Measurements from ENCODE around the gene SUPT5H.
A peak's percentile ranks its signal among the peaks of the same experiment; 100 is the strongest.

The SUPT5H gene

DNA sequence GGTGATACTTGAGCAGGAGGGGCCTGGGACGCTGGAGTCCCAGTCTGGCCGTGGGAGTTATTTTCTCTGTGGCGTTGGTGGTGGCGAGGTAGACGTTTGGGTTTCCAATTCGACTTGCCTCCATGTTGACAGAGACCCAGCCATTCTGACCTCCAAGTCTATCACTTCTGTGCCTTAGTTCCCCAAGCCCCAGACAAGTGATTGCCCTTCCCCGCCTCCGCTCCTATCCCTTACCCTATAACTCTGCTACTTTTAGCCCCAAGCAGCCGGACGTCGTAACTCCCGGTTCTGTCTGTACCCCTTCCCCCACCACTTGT lies 35.8 kb downstream of the SUPT5H start:
- no peak for DNase-seq
- Histone ChIP-seq H3K36me3 (peaks cover 52% of the 10 kb centered on the region), H3K9me3 (ENCODE audit: severe bottlenecking) (no peaks in the 10 kb centered on the region), H3K27me3 (ENCODE audit: insufficient read depth, low read depth, severe bottlenecking) (no peaks in the 10 kb centered on the region), H3K27ac (peak overlapping the region; percentile 92), H3K4me3 (ENCODE audit: low read depth, low read length) (peak overlapping the region; percentile 100)
- TF ChIP-seq, protein P1, sequence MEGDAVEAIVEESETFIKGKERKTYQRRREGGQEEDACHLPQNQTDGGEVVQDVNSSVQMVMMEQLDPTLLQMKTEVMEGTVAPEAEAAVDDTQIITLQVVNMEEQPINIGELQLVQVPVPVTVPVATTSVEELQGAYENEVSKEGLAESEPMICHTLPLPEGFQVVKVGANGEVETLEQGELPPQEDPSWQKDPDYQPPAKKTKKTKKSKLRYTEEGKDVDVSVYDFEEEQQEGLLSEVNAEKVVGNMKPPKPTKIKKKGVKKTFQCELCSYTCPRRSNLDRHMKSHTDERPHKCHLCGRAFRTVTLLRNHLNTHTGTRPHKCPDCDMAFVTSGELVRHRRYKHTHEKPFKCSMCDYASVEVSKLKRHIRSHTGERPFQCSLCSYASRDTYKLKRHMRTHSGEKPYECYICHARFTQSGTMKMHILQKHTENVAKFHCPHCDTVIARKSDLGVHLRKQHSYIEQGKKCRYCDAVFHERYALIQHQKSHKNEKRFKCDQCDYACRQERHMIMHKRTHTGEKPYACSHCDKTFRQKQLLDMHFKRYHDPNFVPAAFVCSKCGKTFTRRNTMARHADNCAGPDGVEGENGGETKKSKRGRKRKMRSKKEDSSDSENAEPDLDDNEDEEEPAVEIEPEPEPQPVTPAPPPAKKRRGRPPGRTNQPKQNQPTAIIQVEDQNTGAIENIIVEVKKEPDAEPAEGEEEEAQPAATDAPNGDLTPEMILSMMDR (IDR thresholded peaks at IDR 0.05; ENCODE audit: low read depth, low read length) = no peak

DNA sequence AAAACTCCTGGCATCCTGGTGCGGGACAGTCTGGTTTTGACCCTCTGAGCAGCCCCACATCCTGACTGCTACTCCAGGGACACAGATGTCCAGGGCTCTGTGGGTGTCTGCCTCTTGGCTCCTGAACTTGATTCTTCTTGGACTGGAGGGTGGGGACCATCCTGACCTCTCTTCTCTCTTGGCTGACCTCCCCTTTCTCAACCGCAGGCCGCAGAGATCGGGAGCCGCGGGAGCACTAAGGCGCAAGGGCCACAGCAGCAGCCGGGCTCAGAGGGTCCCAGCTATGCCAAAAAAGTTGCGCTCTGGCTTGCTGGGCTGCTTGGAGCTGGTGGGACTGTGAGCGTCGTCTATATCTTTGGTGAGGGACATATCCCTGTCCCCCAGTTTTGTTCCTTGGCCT lies 36.3 kb downstream of the SUPT5H start:
- no peaks in the 10 kb centered on the region for H3K27me3 ChIP-seq (ENCODE audit: insufficient read depth, low read depth, severe bottlenecking)
- H3K36me3 ChIP-seq = peaks cover 55% of the 10 kb centered on the region
- TF ChIP-seq, protein P1 (IDR thresholded peaks at IDR 0.05; ENCODE audit: low read depth, low read length) = no peak
- peak overlapping the region; percentile 100 for H3K4me3 ChIP-seq (ENCODE audit: low read depth, low read length)
- peak overlapping the region; percentile 92 for H3K27ac ChIP-seq
- no peaks in the 10 kb centered on the region for H3K9me3 ChIP-seq (ENCODE audit: severe bottlenecking)
- DNase-seq = no peak

GRCh38 chr19:39483141-39483540 lies 37.8 kb downstream of the SUPT5H start:
- Histone ChIP-seq H3K9me3 (ENCODE audit: severe bottlenecking) (no peaks in the 10 kb centered on the region), H3K4me3 (ENCODE audit: low read depth, low read length) (no peak overlapping the region), H3K27ac (peak overlapping the region; percentile 92), H3K36me3 (peaks cover 64% of the 10 kb centered on the region), H3K27me3 (ENCODE audit: insufficient read depth, low read depth, severe bottlenecking) (no peaks in the 10 kb centered on the region)
- peak; percentile 90 for DNase-seq
- TF ChIP-seq, protein P1 (IDR thresholded peaks at IDR 0.05; ENCODE audit: low read depth, low read length) = no peak

DNA sequence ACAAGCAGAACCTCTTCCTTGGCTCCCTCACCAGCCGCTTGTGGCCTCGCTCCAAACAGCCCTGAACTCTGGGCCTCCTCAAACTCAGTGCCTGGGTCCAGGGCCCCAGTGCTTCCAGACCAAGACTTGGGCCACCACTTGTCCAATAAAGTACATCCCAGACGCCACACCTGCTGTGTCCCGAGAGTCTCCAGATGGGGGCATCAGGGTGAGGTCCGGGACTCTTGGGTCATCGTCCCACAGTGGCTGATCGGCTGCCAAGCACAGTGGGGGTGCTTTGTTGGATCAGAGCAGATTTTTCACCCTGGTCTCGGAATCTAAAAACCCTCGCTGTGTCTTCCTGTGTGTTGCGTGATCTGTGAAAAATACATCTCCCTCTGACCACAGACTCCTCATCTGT lies 44.4 kb downstream of the SUPT5H start:
- Histone ChIP-seq H3K27ac (no peak overlapping the region), H3K4me3 (ENCODE audit: low read depth, low read length) (no peak overlapping the region), H3K27me3 (ENCODE audit: insufficient read depth, low read depth, severe bottlenecking) (no peaks in the 10 kb centered on the region), H3K36me3 (peaks cover 73% of the 10 kb centered on the region), H3K9me3 (ENCODE audit: severe bottlenecking) (no peaks in the 10 kb centered on the region)
- TF ChIP-seq, protein P1 (IDR thresholded peaks at IDR 0.05; ENCODE audit: low read depth, low read length) = no peak
- no peak for DNase-seq

GRCh38 chr19:39492225-39492624 lies 46.8 kb downstream of the SUPT5H start:
- TF ChIP-seq, protein P1 (IDR thresholded peaks at IDR 0.05; ENCODE audit: low read depth, low read length) = no peak
- DNase-seq = no peak
- no peaks in the 10 kb centered on the region for H3K27me3 ChIP-seq (ENCODE audit: insufficient read depth, low read depth, severe bottlenecking)
- H3K27ac ChIP-seq = no peak overlapping the region
- no peak overlapping the region for H3K4me3 ChIP-seq (ENCODE audit: low read depth, low read length)
- peaks cover 49% of the 10 kb centered on the region for H3K36me3 ChIP-seq
- H3K9me3 ChIP-seq (ENCODE audit: severe bottlenecking) = no peaks in the 10 kb centered on the region

DNA sequence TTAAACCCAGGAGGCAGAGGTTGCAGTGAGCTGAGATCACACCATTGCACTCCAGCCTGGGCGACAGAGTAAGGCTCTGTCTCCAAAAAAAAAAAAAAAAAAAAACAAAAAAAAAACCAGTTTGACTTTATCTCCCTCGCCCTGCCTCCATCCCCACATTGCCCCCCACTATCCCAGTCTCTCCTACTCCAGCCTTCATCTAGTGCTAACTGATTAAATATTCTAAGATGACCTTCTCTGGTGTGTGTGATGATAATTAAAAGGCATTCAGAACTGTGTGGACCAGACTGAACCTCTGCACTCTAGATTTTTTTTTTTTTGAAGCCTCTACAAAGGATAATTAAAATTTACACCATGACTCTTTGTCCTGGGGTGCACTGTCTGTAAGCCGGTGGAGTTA lies 47.4 kb downstream of the SUPT5H start:
- H3K4me3 ChIP-seq (ENCODE audit: low read depth, low read length) = no peak overlapping the region
- no peak for DNase-seq
- H3K27ac ChIP-seq = no peak overlapping the region
- no peaks in the 10 kb centered on the region for H3K9me3 ChIP-seq (ENCODE audit: severe bottlenecking)
- TF ChIP-seq, protein P1 (IDR thresholded peaks at IDR 0.05; ENCODE audit: low read depth, low read length) = no peak
- H3K36me3 ChIP-seq = peaks cover 43% of the 10 kb centered on the region
- H3K27me3 ChIP-seq (ENCODE audit: insufficient read depth, low read depth, severe bottlenecking) = no peaks in the 10 kb centered on the region
